Activated naive CD8-positive, alpha-beta T cell treated with anti-CD3 and anti-CD28 coated beads for 36 hours (primary cell): ENCODE data around the gene ACAA2. TPM values are rescaled to one million over a fixed set of nuclear protein-coding genes. Genes with fewer than 3 reads are reported as not detected.

Source experiments
- DNase-seq: peaks from one replicate; pipeline ENCODE4 v3.0.0; 2021
- H3K27ac Mint-ChIP-seq: one replicate; pipeline ENCODE4 v1.8.0; 2022; ENCODE audit warnings: mild to moderate bottlenecking, moderate library complexity, mixed read lengths
- H3K27me3 Mint-ChIP-seq: one replicate; pipeline ENCODE4 v1.8.0; 2022; ENCODE audit warnings: mild to moderate bottlenecking, mixed read lengths
- H3K36me3 Mint-ChIP-seq: one replicate; pipeline ENCODE4 v1.8.0; 2021; ENCODE audit warnings: mild to moderate bottlenecking, mixed read lengths
- H3K4me1 Mint-ChIP-seq: one replicate; pipeline ENCODE4 v1.8.0; 2021; ENCODE audit warnings: mixed read lengths
- H3K4me3 Mint-ChIP-seq: one replicate; pipeline ENCODE4 v1.8.0; 2022; ENCODE audit warnings: mild to moderate bottlenecking, moderate library complexity, mixed read lengths
- H3K9me3 Mint-ChIP-seq: one replicate; pipeline ENCODE4 v1.8.0; 2022; ENCODE audit warnings: mixed read lengths
- total RNA-seq, 2 experiments: library from RNA; stranded (reverse); gene quantifications; one replicate each; pipeline ENCODE4 v1.2.3, GENCODE V29; 2021

ACAA2 gene
- total RNA-seq, 2 experiments from 2014 or later = 76.3 to 80.3 TPM

DNA sequence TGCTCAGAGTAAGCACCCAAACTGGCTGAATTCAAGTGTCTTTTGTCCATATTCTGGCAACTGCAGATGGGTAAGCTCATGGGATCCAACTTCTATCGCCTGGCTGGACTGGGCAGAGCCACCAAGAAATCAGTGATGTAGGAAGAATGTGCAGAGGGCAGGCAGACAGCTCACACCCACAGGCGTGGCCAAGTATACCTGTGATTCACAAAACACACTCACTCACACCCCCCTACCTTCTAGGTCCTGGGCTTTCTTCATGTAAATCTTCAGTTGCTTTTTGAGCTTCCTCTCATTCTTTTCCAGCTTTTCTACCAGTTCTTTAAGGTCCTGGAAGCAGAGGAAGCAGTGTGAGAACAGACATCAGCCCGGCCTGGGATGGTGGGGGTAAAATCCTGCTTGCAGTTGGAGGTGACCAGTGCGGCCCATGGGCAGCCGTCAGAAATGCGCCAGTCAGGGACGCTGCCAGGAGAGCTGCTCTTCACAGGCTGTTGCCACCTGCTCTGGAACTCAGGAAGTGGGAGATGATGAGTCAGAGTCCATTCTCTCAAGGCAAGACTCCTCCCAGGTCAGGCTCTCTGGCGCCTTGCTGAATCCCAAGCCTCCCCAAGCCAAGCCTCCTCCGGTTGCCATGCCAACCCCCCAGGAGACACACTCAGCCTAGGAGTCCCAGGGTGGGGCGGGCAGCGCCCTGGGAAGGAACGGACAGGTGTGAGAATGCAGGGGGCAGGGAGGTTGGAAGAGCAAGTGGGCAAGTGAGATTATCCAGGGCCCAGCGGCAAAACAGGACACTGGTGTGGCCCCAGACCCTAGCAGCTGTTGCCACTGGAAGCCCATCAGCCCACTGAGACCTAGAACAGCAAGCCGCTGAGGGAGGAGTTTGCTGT lies 36.2 kb upstream of the ACAA2 start:
- H3K27me3 Mint-ChIP-seq = peaks cover 9% of the 10 kb centered on the region
- no peak overlapping the region for H3K27ac Mint-ChIP-seq
- H3K4me3 Mint-ChIP-seq = no peak overlapping the region
- H3K36me3 Mint-ChIP-seq = no peaks in the 10 kb centered on the region
- H3K4me1 Mint-ChIP-seq = no peaks in the 10 kb centered on the region
- no peaks in the 10 kb centered on the region for H3K9me3 Mint-ChIP-seq
- DNase-seq = no peak

DNA sequence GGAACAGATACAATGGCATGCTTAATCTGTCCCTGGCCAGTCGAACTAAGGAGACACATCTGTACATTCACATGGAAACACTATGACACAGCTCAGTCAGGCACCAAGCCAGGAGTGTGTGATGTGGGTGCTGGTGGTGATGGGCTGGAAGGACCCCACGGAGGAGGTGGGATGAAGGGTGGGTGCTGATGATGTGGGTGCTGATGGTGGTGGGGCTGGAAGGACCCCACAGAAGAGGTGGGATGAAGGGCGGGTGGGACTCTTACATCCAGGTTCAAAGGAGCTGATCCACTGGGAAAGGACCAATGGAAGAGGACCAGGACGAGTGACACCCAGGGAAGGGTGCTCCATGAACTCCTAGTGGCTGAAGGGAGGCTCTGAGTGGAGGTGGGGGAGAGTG lies 34.8 kb upstream of the ACAA2 start:
- no peaks in the 10 kb centered on the region for H3K9me3 Mint-ChIP-seq
- no peak for DNase-seq
- H3K4me3 Mint-ChIP-seq = no peak overlapping the region
- peaks cover 9% of the 10 kb centered on the region for H3K27me3 Mint-ChIP-seq
- no peaks in the 10 kb centered on the region for H3K4me1 Mint-ChIP-seq
- no peak overlapping the region for H3K27ac Mint-ChIP-seq
- H3K36me3 Mint-ChIP-seq = no peaks in the 10 kb centered on the region

DNA sequence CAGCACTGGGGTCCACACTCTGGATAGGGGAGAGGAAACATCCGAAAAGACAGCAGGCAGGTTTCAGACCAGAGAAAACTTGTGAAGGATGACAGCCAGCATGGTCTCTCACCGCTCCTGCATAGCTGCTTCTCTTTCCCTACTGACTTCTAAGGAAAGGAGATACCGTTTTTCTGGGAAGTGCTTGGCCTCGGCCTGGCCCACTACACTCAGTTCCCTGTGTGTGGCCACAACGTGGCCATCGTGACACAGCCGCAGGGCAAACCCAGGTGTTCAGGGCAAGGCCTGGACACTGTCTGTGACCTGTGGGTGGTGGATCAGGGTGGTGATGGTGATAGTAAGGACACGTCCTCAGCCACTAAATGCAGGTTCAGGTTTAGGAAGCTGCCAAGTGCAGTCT lies 34.2 kb upstream of the ACAA2 start:
- DNase-seq = no peak
- H3K27ac Mint-ChIP-seq = no peak overlapping the region
- H3K9me3 Mint-ChIP-seq = no peaks in the 10 kb centered on the region
- no peak overlapping the region for H3K4me3 Mint-ChIP-seq
- no peaks in the 10 kb centered on the region for H3K36me3 Mint-ChIP-seq
- peaks cover 9% of the 10 kb centered on the region for H3K27me3 Mint-ChIP-seq
- no peaks in the 10 kb centered on the region for H3K4me1 Mint-ChIP-seq

DNA sequence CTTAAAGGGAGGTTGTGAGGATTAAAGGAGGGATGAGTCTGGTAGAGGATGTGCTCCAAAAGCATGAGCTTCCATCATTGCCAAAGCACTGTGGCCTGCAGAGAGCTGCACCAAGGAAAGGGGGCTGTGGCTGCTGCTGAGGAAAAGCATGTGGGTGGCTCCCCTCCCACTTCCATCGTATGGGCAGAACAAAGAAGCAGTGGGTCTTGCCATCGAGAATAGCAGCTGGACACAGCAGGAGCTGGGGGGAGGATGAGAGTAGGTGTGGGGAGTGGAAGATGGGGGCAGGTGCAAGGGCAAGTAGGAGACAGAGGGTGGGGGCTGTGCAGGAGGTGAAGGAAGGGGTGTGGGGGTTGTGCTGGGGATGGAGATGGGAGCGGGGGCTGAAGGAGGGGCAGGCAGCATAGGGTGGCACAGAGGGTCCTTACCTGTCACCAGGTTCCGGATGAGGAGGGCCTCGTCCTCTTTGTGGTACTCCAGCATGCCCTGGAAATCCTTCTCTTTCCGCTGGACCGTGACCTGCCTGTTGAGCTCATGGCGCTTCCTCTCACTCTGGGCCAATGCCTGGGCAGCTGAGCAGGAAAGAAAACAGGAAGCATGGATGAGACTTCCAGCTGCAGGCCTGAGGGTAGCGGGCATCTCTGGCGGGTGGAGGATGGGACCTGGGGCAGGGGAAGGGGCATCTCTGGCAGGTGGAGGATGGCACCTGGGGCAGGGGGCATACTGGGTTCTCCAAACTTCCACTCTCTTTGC lies 33.6 kb upstream of the ACAA2 start:
- no peak overlapping the region for H3K27ac Mint-ChIP-seq
- no peaks in the 10 kb centered on the region for H3K9me3 Mint-ChIP-seq
- H3K4me3 Mint-ChIP-seq = no peak overlapping the region
- no peak for DNase-seq
- H3K4me1 Mint-ChIP-seq = no peaks in the 10 kb centered on the region
- no peaks in the 10 kb centered on the region for H3K36me3 Mint-ChIP-seq
- H3K27me3 Mint-ChIP-seq = peaks cover 9% of the 10 kb centered on the region

DNA sequence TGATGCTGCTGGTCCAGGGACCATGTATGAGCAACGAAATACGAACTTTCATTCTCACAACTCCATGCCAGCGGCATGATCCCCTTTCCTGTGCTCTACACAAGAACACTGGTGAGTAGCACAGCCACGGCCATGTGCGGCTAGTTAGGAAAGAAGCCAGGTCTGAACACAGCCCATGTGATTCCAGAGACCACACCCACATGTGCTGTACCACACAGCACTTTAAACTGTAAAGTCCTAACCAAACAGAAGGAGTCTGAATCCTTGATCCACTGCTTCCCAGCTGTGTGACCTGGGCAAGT lies 33.0 kb upstream of the ACAA2 start:
- DNase-seq = no peak
- Mint-ChIP-seq H3K9me3 (no peaks in the 10 kb centered on the region), H3K4me1 (no peaks in the 10 kb centered on the region), H3K4me3 (no peak overlapping the region), H3K27ac (no peak overlapping the region), H3K27me3 (peaks cover 9% of the 10 kb centered on the region), H3K36me3 (no peaks in the 10 kb centered on the region)

DNA sequence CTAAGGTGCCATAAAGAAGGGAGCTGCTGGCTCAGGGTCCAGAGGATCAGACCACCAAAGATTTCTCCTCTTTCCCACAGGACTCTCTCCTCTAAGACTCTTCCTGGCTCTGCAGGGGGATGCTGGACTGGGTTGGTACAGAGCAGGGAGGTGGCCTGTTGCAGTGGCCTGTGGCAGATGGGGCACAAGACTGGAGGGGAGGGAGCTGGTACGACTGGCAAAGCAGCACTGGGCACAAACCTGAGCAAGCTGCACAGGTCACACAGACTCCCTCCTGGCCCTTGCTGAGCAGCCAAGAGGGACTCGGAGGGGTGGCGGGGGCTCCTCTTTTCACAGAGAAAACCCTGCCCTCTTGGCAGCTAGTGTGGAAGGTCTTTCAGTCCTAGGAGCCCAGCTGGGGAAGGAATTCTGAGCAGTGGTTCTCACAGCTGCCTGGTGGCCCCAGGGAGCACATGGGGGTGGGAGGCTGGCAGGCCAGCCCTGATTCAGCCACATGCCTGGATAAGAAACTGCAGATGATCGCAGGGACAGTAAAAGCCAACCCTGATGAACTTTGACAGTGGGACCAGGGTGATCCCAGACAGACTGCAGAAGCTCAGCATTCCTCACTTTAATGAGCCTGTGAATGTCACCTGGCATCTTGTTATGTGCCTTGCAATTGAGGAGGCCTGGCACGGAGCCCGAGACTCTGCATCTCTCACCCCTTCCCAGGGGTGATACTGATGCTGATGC lies 32.5 kb upstream of the ACAA2 start:
- DNase-seq = no peak
- Mint-ChIP-seq H3K27me3 (peaks cover 9% of the 10 kb centered on the region), H3K9me3 (no peaks in the 10 kb centered on the region), H3K36me3 (no peaks in the 10 kb centered on the region), H3K4me1 (no peaks in the 10 kb centered on the region), H3K4me3 (no peak overlapping the region), H3K27ac (no peak overlapping the region)

DNA sequence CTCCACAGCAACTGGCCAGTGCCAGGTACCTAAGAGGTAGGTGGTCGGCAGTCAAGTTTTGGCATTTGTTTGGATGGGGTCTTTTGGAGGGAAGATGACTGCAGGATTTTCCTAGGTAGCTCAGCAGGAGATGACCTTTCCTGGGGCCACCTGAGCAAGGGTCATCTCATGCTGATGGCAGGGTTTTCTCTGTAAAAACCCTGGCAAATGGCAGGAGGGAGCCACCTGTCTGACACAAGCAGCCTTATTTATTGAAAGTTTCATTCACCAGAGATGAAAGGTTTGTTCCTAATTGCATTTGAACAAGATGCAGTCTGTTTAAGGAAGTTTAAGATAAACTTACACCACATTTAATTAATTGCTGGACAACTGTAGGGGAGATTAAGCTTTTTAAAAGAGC lies 31.6 kb upstream of the ACAA2 start:
- no peaks in the 10 kb centered on the region for H3K9me3 Mint-ChIP-seq
- no peak overlapping the region for H3K27ac Mint-ChIP-seq
- H3K4me1 Mint-ChIP-seq = no peaks in the 10 kb centered on the region
- H3K27me3 Mint-ChIP-seq = peaks cover 9% of the 10 kb centered on the region
- no peak overlapping the region for H3K4me3 Mint-ChIP-seq
- no peaks in the 10 kb centered on the region for H3K36me3 Mint-ChIP-seq
- DNase-seq = no peak

DNA sequence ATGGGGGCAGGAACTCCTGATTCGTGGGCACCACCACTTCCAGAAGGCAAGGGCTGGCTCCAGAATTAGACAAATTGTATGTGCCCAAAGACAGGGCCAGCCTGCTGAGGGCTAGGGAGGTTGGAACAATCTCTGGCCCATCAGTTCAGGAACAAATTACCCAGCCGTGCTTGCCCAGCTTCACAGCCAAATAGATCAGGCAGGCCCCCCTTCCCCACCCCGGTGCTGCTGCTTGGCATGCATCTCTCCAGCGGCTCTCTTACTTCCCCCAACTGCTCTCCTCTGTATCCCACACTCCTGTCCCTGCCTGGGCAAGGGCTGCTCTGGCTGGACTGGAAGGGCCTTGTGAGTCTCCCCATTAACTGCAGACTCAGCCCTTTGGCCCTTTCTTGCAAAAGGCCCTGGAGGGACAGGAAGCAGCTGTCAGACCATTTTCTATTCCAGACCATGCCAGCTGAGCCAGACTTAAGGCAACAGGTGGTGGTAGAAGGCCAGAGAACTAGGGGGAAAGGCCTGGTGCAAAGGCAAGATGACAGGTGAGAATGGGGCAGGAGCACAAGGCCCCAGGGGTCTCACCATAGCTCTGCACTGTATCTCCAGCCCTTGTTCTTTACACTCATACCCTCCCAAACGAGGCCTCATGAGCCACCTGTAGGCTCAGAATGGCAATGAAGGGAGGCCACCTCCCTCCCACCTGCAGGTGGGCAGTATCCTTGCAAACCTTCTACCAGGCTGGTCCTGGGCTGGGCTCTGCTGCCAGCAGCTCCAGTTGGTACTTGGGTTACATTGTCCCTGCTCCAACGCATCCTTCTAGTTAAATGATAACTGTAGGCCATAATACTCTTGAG lies 30.7 kb upstream of the ACAA2 start:
- no peaks in the 10 kb centered on the region for H3K9me3 Mint-ChIP-seq
- no peak for DNase-seq
- H3K27ac Mint-ChIP-seq = no peak overlapping the region
- no peaks in the 10 kb centered on the region for H3K36me3 Mint-ChIP-seq
- H3K27me3 Mint-ChIP-seq = peaks cover 9% of the 10 kb centered on the region
- H3K4me3 Mint-ChIP-seq = no peak overlapping the region
- no peaks in the 10 kb centered on the region for H3K4me1 Mint-ChIP-seq

DNA sequence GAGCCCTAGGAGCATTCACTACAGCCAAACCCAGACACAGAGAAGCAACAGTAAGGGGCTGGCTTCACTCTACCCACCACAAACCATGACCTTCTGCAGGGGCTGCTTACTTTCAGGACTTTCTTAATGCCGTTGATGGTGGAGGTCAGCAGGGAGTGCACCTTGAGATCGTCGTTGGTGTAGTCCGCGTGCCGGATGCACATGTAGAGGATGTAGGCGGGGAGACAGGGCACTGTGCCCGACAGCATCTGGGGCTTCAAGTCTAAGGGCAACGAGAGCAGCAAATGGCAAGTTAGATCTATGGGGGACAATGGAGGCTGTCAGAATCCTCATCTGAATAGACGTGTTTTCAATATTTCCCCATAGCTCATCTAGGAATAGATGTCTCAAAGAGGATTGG lies 29.8 kb upstream of the ACAA2 start:
- H3K27me3 Mint-ChIP-seq = peaks cover 6% of the 10 kb centered on the region
- no peak overlapping the region for H3K4me3 Mint-ChIP-seq
- no peak for DNase-seq
- no peaks in the 10 kb centered on the region for H3K36me3 Mint-ChIP-seq
- no peaks in the 10 kb centered on the region for H3K9me3 Mint-ChIP-seq
- no peaks in the 10 kb centered on the region for H3K4me1 Mint-ChIP-seq
- H3K27ac Mint-ChIP-seq = no peak overlapping the region

DNA sequence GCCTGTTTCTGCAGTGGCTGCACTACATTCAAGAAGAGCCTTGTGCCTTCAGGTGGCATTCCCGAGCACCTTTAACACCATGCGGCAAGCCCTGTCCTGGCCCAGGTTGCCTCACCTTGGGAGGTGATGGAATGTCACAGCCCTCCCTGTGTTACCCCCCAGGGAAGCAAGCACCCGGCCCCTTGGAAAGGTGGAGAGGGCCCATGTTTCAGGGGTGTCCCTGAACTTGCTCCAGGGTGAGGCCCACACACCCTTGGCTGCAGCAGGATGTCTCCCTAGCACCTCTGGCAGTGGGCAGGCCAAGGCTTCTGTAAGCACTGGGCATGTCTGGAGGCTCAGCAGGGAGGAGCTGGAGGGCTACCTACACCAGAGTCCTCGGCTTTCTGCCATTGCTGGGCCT lies 29.3 kb upstream of the ACAA2 start:
- Mint-ChIP-seq H3K9me3 (no peaks in the 10 kb centered on the region), H3K4me1 (no peaks in the 10 kb centered on the region)

DNA sequence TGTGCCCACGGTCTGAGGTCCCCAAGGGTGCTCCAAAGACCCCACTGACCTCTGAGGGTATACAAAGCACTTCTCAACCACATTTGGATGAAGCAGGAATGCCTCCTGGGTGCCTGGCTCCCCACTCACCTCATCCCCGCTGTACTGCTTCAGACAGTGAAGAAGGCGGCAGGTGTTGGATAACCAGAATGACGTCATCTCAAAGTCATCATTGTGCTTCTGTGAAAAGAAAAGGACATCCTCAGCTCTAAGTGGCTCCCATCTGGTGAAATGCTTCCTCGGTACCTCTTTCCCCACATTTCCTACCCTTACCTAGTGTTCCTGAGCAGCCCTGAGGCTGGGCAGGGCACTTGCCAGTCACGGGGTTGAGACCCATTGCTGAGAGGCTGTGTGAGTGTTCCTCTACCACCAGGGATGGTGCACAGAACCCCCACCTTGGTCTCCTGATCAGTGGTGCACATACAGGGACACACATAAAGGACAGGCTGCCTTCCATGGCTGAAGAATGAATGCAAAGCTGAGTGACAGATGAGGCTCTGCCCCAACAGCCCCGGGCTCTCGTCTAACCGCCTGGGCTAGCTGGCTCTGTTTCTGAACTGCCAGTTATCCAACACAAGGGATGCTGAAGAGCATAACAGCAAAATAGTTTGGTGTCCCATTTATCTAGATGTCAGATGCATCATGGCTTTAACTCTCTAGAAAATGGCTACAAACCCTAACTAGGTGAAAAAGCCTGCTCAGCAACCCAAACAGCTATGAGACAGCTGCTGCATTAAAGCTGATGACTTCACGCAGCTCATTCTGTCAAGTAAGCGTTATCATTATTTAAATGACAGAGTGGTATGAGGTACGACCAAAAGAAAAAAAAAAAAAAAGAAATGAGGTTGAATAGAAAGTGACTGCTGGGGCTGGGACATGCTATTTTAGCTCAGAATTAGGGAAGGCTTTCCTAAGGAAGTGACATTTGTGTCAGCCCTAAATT lies 28.2 kb upstream of the ACAA2 start:
- no peak for DNase-seq
- H3K27ac Mint-ChIP-seq = no peak overlapping the region
- no peak overlapping the region for H3K4me3 Mint-ChIP-seq
- H3K4me1 Mint-ChIP-seq = no peaks in the 10 kb centered on the region
- H3K36me3 Mint-ChIP-seq = no peaks in the 10 kb centered on the region
- H3K9me3 Mint-ChIP-seq = no peaks in the 10 kb centered on the region
- no peaks in the 10 kb centered on the region for H3K27me3 Mint-ChIP-seq

More for the DNA sequence above, 29.3 kb upstream of the ACAA2 start:
- Mint-ChIP-seq H3K4me3 (no peak overlapping the region), H3K27ac (no peak overlapping the region), H3K36me3 (no peaks in the 10 kb centered on the region), H3K27me3 (peaks cover 2% of the 10 kb centered on the region)
- DNase-seq = no peak

DNA sequence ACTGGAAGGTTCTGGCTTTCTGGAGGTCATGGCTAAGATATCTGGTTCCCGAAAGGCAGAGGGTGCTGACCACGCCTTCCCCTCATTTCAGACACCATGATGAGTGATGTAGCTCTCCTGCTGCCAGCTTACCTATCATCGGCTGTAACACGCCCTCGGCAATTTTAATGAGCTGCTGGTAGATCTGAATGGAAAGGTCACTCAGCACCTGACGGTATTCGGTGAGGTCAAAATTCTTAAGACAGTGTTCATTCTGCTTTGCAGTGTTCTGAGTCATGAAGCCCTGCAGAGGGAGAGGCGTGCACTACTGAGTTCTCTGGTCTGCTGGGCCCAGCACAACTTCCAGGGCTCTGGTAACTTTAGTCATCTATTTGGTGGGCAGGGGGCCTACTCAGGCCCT lies 25.7 kb upstream of the ACAA2 start:
- DNase-seq = no peak
- Mint-ChIP-seq H3K4me3 (no peak overlapping the region), H3K9me3 (no peaks in the 10 kb centered on the region), H3K4me1 (no peaks in the 10 kb centered on the region), H3K36me3 (no peaks in the 10 kb centered on the region), H3K27ac (no peak overlapping the region), H3K27me3 (no peaks in the 10 kb centered on the region)

DNA sequence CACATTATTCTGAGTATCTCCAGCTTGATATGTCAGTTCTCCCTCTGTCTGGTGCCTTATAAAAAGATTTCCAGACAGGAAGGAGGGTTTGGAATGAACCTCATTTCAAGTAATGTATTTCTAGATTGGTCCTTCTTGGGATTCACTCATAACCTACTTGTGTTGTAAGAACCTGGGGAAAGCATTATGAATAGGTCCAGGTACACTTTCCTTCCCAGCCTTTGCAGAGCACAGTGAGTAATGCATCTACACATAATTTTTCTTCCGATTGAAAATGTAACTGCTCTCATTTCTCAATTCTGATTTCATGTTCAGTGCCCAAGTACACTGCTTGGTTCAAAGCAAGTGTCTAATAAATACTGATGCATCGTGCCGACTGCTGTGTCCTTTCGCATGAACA lies 25.0 kb upstream of the ACAA2 start:
- no peak overlapping the region for H3K27ac Mint-ChIP-seq
- no peaks in the 10 kb centered on the region for H3K4me1 Mint-ChIP-seq
- no peak overlapping the region for H3K4me3 Mint-ChIP-seq

DNA sequence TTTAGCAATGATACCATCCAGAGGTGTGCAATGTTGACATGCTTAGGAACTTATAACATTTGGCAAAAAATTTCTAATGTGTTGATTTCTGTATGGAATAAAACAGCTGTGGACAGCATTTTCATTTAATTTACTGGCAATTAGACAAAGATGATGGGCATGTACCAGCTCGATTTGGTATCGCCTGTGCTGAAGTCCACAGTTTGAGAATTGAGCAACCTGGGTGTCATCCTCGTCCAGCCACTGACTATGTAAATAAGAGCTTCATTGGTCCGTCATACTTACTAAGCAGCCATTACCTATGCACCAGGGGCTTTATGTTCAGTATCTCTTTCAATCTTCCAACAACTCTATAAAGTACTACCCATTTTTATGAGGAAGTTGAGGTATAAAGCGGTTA lies 24.6 kb upstream of the ACAA2 start:
- Mint-ChIP-seq H3K27me3 (no peaks in the 10 kb centered on the region), H3K4me1 (no peaks in the 10 kb centered on the region), H3K9me3 (no peaks in the 10 kb centered on the region), H3K4me3 (no peak overlapping the region), H3K27ac (no peak overlapping the region), H3K36me3 (no peaks in the 10 kb centered on the region)
- DNase-seq = no peak

More for the DNA sequence above, 25.0 kb upstream of the ACAA2 start:
- Mint-ChIP-seq H3K27me3 (no peaks in the 10 kb centered on the region), H3K9me3 (no peaks in the 10 kb centered on the region), H3K36me3 (no peaks in the 10 kb centered on the region)
- no peak for DNase-seq
